Transverse colon (tissue), 4 donors: Measurements from ENCODE around the gene RIN3. TPM values are rescaled to one million over a fixed set of nuclear protein-coding genes. Genes with fewer than 3 reads are reported as not detected.

Experiments used
- DNase-seq: peaks from one replicate; pipeline ENCODE4 v3.0.0-alpha.2; 2019
- H3K27ac ChIP-seq, 4 donors: fragments of 200-600 bp; sonication (generic); 2 replicates each; pipeline ENCODE4 v1.5.1; 2016 to 2018; ENCODE audit warnings: inconsistent platforms in 4 of 4
- H3K27me3 ChIP-seq: fragments of 200-600 bp; sonication (generic); 2 replicates; pipeline ENCODE4 v1.5.1; 2017; ENCODE audit warnings: inconsistent platforms
- H3K36me3 ChIP-seq, 4 donors: fragments of 200-600 bp; sonication (generic); 2 replicates each; pipeline ENCODE4 v1.5.1; 2017 to 2019; ENCODE audit warnings: inconsistent platforms in 4 of 4
- H3K4me1 ChIP-seq, 4 donors: fragments of 200-600 bp; sonication (generic); 2 replicates each; pipeline ENCODE4 v1.5.1; 2017 to 2020; ENCODE audit warnings: inconsistent platforms in 4 of 4
- H3K4me3 ChIP-seq, 4 donors: fragments of 200-600 bp; sonication (generic); 1 replicate in 1 of 4; 2 replicates in 3 of 4; pipeline versions ENCODE4 v1.5.1 to v1.6.1; 2017 to 2019; ENCODE audit warnings: inconsistent platforms in 4 of 4
- H3K9me3 ChIP-seq, 2 donors: fragments of 200-600 bp; sonication (generic); 2 replicates each; pipeline ENCODE4 v1.5.1; 2017 to 2019; ENCODE audit warnings: inconsistent platforms in 2 of 2
- EP300 ChIP-seq: sonication (generic); formaldehyde crosslinking; IDR thresholded peaks from one replicate; pipeline ENCODE4 v1.6.1; 2017; ENCODE audit warnings: antibody characterized with exemption, low read depth
- POLR2A ChIP-seq: fragments of 450-650 bp; IDR thresholded peaks from one replicate; pipeline ENCODE4 v1.6.1; 2016; ENCODE audit warnings: antibody characterized with exemption, mild to moderate bottlenecking, moderate library complexity
- POLR2AphosphoS5 ChIP-seq, 3 donors: sonication (generic); formaldehyde crosslinking; IDR thresholded peaks; one replicate each; pipeline ENCODE4 v1.6.1; 2016; ENCODE audit warnings: antibody characterized with exemption in 3 of 3
- WGBS, 2 donors: methylation state at CpG; one replicate each; pipeline ENCODE4 v1.1.5; 2018; ENCODE audit warnings: low coverage in 1 of 2; 5-methylcytosine and 5-hydroxymethylcytosine counted together
- in situ Hi-C, 4 donors: fragments of 200-750 bp; cut with MboI; loops; one replicate each; pipeline versions ENCODE4 v1.15.0 to v1.15.1; 2017; ENCODE audit warnings: low sequenced_read_pairs in 3 of 4, low pct_ligation_motif_present in 1 of 4, low pct_unique_long_range_greater_than_20kb in 1 of 4
- intact Hi-C: fragments of 100-400 bp; cut with DNase I; formaldehyde crosslinking; loops from one replicate; pipeline ENCODE4 v1.15.1; 2023; ENCODE audit warnings: low total_unique reads
- total RNA-seq, 4 donors: library from RNA; depleted of rRNA; stranded (reverse); fragments of >200 nt; gene quantifications; one replicate each; pipeline ENCODE4 v1.1.0, GENCODE V29; 2016
- TF ChIP-seq, protein P1 (sequence below), 5 experiments: fragments of 200-600 bp in 3 of 5; fragments of 450-650 bp in 2 of 5; sonication (generic) in 3 of 5; IDR thresholded peaks; 1 replicate in 2 of 5; 2 replicates in 3 of 5; pipeline ENCODE4 v1.5.1; 2016 to 2017; ENCODE audit warnings: antibody characterized with exemption in 5 of 5, inconsistent platforms in 3 of 5, mild to moderate bottlenecking in 2 of 5, moderate library complexity in 1 of 5

Gene RIN3
- total RNA-seq, 4 donors from 2014 or later = 16.2 to 24.3 (median 20.7) TPM

DNA sequence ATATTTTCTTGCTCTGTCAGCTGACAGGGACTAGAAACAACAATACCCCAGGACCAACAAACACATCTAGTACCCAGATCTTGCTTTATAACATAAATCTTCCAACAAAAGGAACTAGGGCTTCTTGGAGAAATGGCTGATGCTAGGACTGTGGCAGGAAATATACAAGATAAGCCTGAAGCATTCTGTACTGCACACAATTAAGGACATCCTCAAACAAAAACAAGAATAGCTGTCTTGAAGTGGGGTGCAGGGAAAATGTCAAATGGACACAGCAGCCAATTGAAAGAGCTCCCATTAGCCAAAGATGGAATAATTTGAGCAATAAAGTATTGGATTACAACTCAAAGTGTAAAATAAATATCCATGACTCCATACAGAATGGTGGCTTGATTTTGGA is 184.8 kb downstream of the RIN3 start:
- H3K36me3 ChIP-seq = peaks cover 0 to 1% (median 0%) of the 10 kb centered on the region in 4 donors
- TF ChIP-seq, protein P1, sequence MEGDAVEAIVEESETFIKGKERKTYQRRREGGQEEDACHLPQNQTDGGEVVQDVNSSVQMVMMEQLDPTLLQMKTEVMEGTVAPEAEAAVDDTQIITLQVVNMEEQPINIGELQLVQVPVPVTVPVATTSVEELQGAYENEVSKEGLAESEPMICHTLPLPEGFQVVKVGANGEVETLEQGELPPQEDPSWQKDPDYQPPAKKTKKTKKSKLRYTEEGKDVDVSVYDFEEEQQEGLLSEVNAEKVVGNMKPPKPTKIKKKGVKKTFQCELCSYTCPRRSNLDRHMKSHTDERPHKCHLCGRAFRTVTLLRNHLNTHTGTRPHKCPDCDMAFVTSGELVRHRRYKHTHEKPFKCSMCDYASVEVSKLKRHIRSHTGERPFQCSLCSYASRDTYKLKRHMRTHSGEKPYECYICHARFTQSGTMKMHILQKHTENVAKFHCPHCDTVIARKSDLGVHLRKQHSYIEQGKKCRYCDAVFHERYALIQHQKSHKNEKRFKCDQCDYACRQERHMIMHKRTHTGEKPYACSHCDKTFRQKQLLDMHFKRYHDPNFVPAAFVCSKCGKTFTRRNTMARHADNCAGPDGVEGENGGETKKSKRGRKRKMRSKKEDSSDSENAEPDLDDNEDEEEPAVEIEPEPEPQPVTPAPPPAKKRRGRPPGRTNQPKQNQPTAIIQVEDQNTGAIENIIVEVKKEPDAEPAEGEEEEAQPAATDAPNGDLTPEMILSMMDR (IDR thresholded peaks at IDR 0.05) = no peak
- TF ChIP-seq EP300 = no peak
- no peak for TF ChIP-seq POLR2A
- intact Hi-C loops (no loop called here), in situ Hi-C loops (loop anchor here (25.0 kb wide), 2 partner anchors 89 to 561 kb away; partner anchors contain the start of gene GOLGA5 (in 1 of the 4))
- no peak for DNase-seq
- H3K4me3 ChIP-seq = no peak overlapping the region
- H3K4me1 ChIP-seq = peaks cover 0 to 1% (median under 1%) of the 10 kb centered on the region in 4 donors
- H3K9me3 ChIP-seq = no peaks in the 10 kb centered on the region
- no peak overlapping the region for H3K27ac ChIP-seq
- no peaks in the 10 kb centered on the region for H3K27me3 ChIP-seq

DNA sequence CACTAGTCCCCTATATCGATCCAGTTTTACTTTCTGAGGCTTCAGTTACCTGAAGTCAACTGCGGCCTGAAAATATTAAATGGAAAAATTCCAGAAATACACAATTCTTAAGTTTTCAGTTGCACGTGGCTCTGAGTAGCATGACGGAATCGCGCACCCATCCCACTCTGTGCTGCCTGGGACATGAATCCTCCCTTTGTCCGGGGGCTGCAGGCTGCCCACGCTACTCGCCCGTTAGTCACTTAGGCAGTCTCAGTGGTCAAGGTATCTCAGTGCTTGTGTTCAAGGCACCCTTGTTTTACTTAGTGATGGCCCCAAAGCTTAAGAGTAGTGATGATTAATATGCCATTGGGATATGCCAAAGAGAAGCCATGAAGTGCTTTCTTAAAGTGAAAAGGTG is 188.2 kb downstream of the RIN3 start:
- H3K4me1 ChIP-seq = no peaks in the 10 kb centered on the region
- intact Hi-C loops (no loop called here), in situ Hi-C loops (no loop called here)
- 88 to 92% methylated on average over 10 of the region's 10 CpGs for WGBS, 2 donors
- no peak overlapping the region for H3K4me3 ChIP-seq
- peaks cover 0 to 13% (median 3%) of the 10 kb centered on the region in 4 donors for H3K36me3 ChIP-seq
- TF ChIP-seq POLR2AphosphoS5 (IDR thresholded peaks at IDR 0.05) = no peak
- TF ChIP-seq, protein P1 (IDR thresholded peaks at IDR 0.05) = no peak
- H3K27me3 ChIP-seq = no peaks in the 10 kb centered on the region
- no peaks in the 10 kb centered on the region for H3K9me3 ChIP-seq
- no peak overlapping the region for H3K27ac ChIP-seq
- DNase-seq = no peak

DNA sequence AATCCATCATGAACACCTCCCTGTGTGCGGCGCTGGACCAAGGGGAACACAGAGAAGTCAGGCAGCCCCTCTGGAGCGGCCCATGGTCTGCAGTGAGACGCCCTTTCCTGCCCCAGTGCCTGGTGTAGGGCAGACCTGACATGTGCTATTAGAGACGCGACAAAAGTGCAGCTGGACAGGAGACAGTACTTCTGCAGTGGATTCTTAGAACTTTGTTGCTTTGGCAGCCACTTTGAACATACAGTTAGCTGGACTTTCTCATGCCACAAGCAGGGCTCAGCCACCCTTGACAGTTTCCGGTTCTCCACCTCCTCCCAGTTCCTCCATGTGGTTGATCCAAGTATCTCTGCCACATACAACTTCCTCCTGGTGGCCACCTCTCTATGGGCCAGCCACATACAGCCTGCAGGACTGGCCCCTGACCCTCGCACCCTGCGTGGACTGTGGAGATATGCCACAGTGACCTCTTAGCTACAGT is 188.9 kb downstream of the RIN3 start:
- no peak overlapping the region for H3K4me3 ChIP-seq
- no peaks in the 10 kb centered on the region for H3K4me1 ChIP-seq
- no peak for TF ChIP-seq POLR2A
- no peak for TF ChIP-seq EP300
- TF ChIP-seq, protein P1 (IDR thresholded peaks at IDR 0.05) = no peak
- TF ChIP-seq POLR2AphosphoS5 (IDR thresholded peaks at IDR 0.05) = no peak
- no peak for DNase-seq
- H3K9me3 ChIP-seq = no peaks in the 10 kb centered on the region
- WGBS, 2 donors = 84% methylated on average over 9 of the region's 9 CpGs; no CpG with 5 or more reads in 1 of the 2 donors
- H3K36me3 ChIP-seq = peaks cover 0 to 13% (median 3%) of the 10 kb centered on the region in 4 donors
- no peaks in the 10 kb centered on the region for H3K27me3 ChIP-seq
- in situ Hi-C loops = no loop called here
- intact Hi-C loops = no loop called here
- no peak overlapping the region for H3K27ac ChIP-seq

DNA sequence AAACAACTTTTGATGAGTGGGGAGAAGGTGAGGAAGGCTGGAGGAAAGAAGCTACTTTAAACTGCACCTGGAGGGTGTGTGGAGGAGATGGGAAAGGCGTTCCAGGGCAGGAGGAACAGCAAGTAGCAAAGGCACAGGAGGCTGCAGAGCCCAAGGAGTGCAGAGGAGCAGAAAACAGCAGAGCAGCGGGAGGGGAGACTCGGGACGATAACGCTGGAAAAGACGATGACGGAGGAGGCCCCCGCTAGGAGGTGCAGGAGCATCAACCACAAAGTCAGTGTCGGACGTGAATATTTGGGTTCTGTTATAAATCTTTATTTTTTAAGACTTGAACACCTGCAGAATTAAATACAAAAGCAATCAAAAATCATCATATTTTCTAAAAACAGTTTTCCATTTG is 189.9 kb downstream of the RIN3 start:
- no peak overlapping the region for H3K27ac ChIP-seq

More for the DNA sequence above, 189.9 kb downstream of the RIN3 start:
- H3K9me3 ChIP-seq = no peaks in the 10 kb centered on the region
- H3K36me3 ChIP-seq = peaks cover 0 to 13% (median 3%) of the 10 kb centered on the region in 4 donors
- no peaks in the 10 kb centered on the region for H3K4me1 ChIP-seq
- H3K4me3 ChIP-seq = no peak overlapping the region
- in situ Hi-C loops (no loop called here), intact Hi-C loops (no loop called here)
- 94% methylated on average over 9 to 10 of the region's 10 CpGs for WGBS, 2 donors
- no peaks in the 10 kb centered on the region for H3K27me3 ChIP-seq
- no peak for TF ChIP-seq EP300
- TF ChIP-seq, protein P1 (IDR thresholded peaks at IDR 0.05) = no peak
- TF ChIP-seq POLR2AphosphoS5 (IDR thresholded peaks at IDR 0.05) = no peak
- no peak for TF ChIP-seq POLR2A
- DNase-seq = no peak
